Epithelial cell of esophagus (primary cell): ENCODE measurements around the gene NTNG1.

Experiments used
- DNase-seq: peaks from one replicate; pipeline ENCODE4 v3.0.0; 2010; ENCODE audit warnings: low read depth
- H3K4me3 ChIP-seq: 2 replicates; pipeline ENCODE4 v1.5.1; 2011; ENCODE audit warnings: mild to moderate bottlenecking, low read length, control low read depth
- CTCF ChIP-seq: IDR thresholded peaks from 2 replicates; pipeline ENCODE4 v1.5.1; 2011; ENCODE audit warnings: low read depth, mild to moderate bottlenecking, low read length, control low read depth, inconsistent platforms; ENCODE audit not compliant: insufficient read depth; ENCODE audit errors: missing control alignments

Gene NTNG1

DNA sequence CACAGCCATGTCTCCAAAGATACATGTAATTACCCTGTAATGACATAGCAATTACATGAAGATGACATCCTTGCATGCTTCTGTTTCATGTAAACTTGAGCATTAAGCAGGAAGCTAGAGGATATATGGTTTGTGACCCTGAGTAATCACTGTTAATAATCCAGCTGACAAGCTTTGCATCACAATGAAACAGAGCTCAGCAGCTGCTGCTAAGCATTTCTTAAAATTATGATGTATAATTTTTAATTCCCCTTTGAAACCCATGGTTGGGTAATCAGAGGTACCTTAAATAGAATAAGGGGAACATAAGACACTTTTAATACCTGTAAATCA, 293.5 kb downstream of the NTNG1 start:
- H3K4me3 ChIP-seq, result no peak overlapping the region
- DNase-seq, result no peak
- TF ChIP-seq CTCF, result no peak

- no peak for DNase-seq
- no peak overlapping the region for H3K4me3 ChIP-seq
- no peak for TF ChIP-seq CTCF
These were observed 295.9 kb downstream of the NTNG1 start for GRCh38 chr1:107436552-107437241.

GRCh38 chr1:107439567-107439966, 298.7 kb downstream of the NTNG1 start:
- H3K4me3 ChIP-seq, result no peak overlapping the region
- DNase-seq, result no peak
- no peak for TF ChIP-seq CTCF

GRCh38 chr1:107442551-107442950, 301.7 kb downstream of the NTNG1 start:
- no peak for TF ChIP-seq CTCF
- no peak overlapping the region for H3K4me3 ChIP-seq
- DNase-seq, result no peak

- DNase-seq, result no peak
- H3K4me3 ChIP-seq, result no peak overlapping the region
- no peak for TF ChIP-seq CTCF
These were observed 302.2 kb downstream of the NTNG1 start for GRCh38 chr1:107443027-107443426.

DNA sequence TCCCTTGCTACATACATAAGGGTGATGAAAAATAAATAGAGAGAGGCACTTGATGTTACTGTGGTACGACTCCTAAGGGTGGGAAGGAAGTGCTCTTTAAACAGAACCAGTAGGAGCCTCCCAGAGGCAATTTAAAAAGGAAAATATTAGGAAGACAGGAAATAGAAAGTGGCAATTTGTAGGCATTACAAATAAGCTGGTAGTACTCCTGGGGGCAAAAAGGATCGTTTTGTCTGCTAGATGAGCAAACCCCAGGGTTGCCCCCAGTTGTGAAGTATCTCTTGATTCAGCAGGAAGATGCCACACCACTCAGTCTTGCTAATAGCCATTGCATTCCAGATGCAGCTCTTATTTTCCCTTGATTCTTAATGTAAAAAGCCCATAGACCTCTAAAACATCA, 303.0 kb downstream of the NTNG1 start:
- TF ChIP-seq CTCF, result no peak
- no peak for DNase-seq
- H3K4me3 ChIP-seq, result no peak overlapping the region

GRCh38 chr1:107444302-107444701, 303.5 kb downstream of the NTNG1 start:
- DNase-seq, result no peak
- TF ChIP-seq CTCF, result no peak
- no peak overlapping the region for H3K4me3 ChIP-seq
